ENCODE measurements around the gene CHAT.

- TF ChIP-seq POLR2AphosphoS5 (IDR thresholded peaks at IDR 0.05; ENCODE audit: low read depth, low read length), result no peak
- TF ChIP-seq POLR2A (IDR thresholded peaks at IDR 0.05; ENCODE audit: low read depth, low read length), result no peak
- no peak for TF ChIP-seq TAF1 (IDR thresholded peaks at IDR 0.05; ENCODE audit: borderline replicate concordance, low read depth, low read length)
These were observed 10.8 kb downstream of the CHAT start for GRCh38 chr10:49624629-49625028.

Measured in GM12892 (cell line).